ENCODE results near the gene TMCC2.
"Not testable (repeated sequence)": the region's sequence is repeated elsewhere in the genome, so short reads cannot be mapped to it uniquely, and the experiment has no call there.

TMCC2 gene

GRCh38 chr1:205283270-205284147 lies 55.8 kb downstream of the TMCC2 start:
- DNase-seq (ENCODE audit: low read depth), result no peak

- DNase-seq (ENCODE audit: low read depth), result peak; percentile 89
Measured at GRCh38 chr1:205284420-205285144, 56.8 kb downstream of the TMCC2 start.

DNA sequence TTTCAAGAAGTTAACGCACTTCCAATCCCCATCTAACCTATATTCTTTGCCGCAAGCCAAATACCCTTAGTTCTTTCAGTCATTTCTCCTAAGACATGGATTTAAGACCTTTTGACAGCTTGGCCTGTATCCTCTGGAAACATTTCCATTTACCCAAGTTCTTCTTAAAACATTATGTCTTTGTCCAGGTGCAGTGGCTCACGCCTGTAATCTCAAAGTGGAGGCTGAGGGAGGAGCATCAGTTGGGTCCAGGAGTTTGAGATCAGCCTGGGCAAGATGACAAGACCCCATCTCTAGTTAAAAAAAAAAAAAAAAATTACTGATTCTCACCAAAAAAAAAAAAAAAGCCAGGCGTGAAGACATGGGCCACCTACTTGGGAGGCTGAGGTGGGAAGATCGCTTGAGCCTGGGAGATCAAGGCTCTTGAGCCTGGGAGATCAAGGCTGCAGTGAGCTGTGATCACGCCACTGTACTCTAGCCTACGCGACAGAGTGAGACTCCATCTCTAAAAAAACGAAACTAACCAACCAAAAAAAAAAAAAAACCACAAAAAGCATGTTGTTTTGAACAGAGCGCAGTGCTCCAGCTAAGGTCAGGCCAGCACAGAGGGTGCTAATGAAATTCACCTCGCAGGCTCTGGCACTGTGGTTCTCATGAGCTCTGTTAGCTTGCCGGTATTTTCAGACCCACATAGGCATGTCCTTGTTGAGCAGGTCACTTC lies 57.8 kb downstream of the TMCC2 start:
- DNase-seq (ENCODE audit: low read depth), result peak; percentile 44

DNA sequence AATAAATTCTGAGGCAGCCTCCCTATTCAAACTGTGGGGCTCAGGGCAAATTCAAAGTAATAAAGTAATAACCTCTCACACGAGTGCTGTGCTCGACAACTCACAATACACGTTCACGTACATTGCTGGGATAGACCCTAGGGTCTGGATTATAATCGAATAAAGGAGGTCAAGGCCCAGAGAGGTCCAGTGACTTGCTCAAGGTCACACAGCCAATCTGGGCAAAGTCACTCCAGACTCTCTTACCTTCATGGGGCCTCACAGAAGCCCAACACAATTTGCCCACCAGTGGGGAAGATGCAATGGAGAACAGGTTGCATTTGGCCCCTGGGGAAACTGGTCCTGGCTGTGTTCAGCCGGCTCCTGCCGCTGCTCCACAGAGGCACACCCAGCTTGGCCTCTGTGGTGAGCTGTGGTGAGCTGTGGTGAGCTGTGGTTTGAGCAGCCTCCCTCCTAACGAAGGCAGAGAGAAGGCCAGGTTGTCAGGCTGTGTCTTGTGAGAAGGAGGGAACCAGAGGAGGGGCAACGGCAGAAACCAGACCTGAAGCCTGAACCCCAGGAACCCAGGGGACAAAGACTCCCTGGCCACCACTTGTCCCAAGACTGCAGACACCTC lies 58.7 kb downstream of the TMCC2 start:
- DNase-seq (ENCODE audit: low read depth), result peak; percentile 61

DNA sequence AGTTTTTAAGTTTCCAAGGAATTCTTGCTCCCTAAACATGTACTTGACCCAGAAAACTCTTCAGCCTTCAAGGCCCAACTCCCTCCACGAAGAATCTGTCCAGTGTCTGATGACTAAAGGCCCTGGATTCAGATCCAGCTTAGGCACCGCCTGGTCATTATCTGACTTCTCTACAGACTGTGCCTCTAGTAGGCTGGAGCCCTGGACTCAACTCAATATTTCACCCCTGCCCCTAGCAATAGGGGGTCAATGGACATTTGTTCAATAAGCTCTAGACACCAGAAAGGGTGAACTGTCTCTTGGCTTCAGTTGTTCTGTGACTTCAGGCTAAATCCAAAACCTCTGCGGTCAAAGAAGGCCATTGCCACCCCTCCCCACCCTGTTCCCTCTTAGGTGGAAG lies 59.3 kb downstream of the TMCC2 start:
- DNase-seq (ENCODE audit: low read depth), result no peak

- DNase-seq (ENCODE audit: low read depth), result peak; percentile 71
Measured at GRCh38 chr1:205287767-205288559, 60.2 kb downstream of the TMCC2 start.

GRCh38 chr1:205291596-205291995 lies 63.9 kb downstream of the TMCC2 start:
- DNase-seq (ENCODE audit: low read depth), result no peak

GRCh38 chr1:205293350-205294074 lies 65.8 kb downstream of the TMCC2 start:
- no peak for DNase-seq (ENCODE audit: low read depth)

- no peak for DNase-seq (ENCODE audit: low read depth)
Measured at GRCh38 chr1:205294175-205294917, 66.6 kb downstream of the TMCC2 start.

GRCh38 chr1:205294934-205295333 lies 67.2 kb downstream of the TMCC2 start:
- no peak for DNase-seq (ENCODE audit: low read depth)

DNA sequence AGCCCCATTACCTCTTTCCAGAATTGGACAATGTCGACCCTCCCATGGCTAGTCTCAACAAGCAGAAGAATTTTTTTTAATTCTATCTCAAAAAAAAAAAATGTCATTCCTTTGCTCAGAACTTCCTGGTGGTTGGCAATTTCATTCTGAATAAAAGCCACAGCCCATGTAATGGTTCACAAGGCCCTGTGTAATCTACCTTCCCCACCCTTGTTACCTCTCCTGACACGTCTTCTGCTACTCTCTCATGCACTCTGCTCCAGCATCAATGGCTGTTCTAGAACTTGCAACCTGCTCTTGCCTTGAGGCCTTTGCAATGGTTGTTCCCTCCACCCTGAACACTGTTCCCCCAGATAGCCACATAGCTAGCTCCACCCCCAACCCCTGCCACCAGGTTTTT lies 68.4 kb downstream of the TMCC2 start:
- no peak for DNase-seq (ENCODE audit: low read depth)

DNA sequence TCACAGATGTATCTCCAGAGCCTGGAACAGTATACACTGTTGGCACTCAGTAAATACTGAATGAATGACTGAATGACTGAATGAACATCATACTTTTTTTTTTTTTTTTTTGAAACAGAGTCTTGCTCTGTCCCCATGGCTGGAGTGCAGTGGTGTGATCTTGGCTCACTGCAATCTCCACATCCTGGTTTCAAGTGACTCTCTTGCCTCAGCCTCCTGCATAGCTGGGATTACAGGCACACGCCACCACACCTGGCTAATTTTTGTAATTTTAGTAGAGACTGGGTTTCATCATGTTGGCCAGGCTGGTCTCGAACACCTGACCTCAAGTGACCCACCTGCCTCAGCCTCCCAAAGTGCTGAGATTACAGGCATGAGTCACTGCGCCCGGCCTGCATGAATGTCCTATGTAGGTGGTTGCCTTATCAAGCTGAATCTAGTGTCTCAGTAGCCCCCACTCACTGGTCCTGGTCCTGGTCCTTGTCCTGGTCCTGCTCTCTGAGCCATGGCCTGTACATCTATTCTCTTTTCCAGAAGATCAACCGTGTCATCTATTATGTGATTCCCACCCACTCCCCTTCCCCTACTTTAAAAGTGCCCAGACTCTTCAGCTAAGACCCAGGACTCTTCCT lies 69.9 kb downstream of the TMCC2 start:
- not testable (repeated sequence) for DNase-seq (ENCODE audit: low read depth)

- DNase-seq (ENCODE audit: low read depth), result no peak
Measured at GRCh38 chr1:205298191-205298994, 70.6 kb downstream of the TMCC2 start.

GRCh38 chr1:205300149-205300548 lies 72.4 kb downstream of the TMCC2 start:
- DNase-seq (ENCODE audit: low read depth), result no peak

- no peak for DNase-seq (ENCODE audit: low read depth)
Measured at GRCh38 chr1:205301205-205301821, 73.6 kb downstream of the TMCC2 start.

- no peak for DNase-seq (ENCODE audit: low read depth)
Measured at GRCh38 chr1:205301842-205302588, 74.3 kb downstream of the TMCC2 start.

GRCh38 chr1:205303247-205303888 lies 75.6 kb downstream of the TMCC2 start:
- DNase-seq (ENCODE audit: low read depth), result no peak

Data from activated T-helper 1 cell treated with Interleukin-2 at 50 U/mL for 16 hours (primary cell).